Hematopoietic multipotent progenitor cell treated with erythropoietin and hydrocortisone succinate and interleukin-3 and kit ligand, for 15 days (in vitro differentiated cells): ENCODE results near the gene PGBD5.
"Not testable (repeated sequence)": the region's sequence is repeated elsewhere in the genome, so short reads cannot be mapped to it uniquely, and the experiment has no call there.

Source experiments
- DNase-seq: peaks from one replicate; pipeline ENCODE4 v3.0.0-alpha.2; 2015; ENCODE audit warnings: low spot score

Gene PGBD5, protein sequence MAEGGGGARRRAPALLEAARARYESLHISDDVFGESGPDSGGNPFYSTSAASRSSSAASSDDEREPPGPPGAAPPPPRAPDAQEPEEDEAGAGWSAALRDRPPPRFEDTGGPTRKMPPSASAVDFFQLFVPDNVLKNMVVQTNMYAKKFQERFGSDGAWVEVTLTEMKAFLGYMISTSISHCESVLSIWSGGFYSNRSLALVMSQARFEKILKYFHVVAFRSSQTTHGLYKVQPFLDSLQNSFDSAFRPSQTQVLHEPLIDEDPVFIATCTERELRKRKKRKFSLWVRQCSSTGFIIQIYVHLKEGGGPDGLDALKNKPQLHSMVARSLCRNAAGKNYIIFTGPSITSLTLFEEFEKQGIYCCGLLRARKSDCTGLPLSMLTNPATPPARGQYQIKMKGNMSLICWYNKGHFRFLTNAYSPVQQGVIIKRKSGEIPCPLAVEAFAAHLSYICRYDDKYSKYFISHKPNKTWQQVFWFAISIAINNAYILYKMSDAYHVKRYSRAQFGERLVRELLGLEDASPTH

GRCh38 chr1:230426246-230427093 is at the start of gene PGBD5:
PGBD5 (minus strand) TSS chr1:230426332; CDS start chr1:230425928, 404 bp downstream.
- peak; percentile 53 for DNase-seq

DNA sequence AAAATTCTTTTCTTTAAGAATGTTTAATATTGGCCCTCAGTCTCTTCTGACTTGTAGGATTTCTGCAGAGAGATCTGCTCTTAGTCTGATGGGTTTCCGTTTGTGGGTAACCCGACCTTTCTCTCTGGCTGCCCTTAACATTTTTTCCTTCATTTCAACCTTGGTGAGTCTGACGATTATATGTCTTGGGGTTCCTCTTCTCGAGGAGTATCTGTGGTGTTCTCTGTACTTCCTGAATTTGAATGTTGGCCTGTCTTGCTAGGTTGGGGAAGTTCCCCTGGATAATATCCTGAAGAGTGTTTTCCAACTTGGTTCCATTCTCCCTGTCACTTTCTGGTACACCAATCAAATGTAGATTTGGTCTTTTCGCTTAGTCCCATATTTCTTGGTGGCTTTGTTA is 48.8 kb upstream of the PGBD5 start:
- not testable (repeated sequence) for DNase-seq

- not testable (repeated sequence) for DNase-seq
Measured at GRCh38 chr1:230470750-230471149, 44.6 kb upstream of the PGBD5 start.

DNA sequence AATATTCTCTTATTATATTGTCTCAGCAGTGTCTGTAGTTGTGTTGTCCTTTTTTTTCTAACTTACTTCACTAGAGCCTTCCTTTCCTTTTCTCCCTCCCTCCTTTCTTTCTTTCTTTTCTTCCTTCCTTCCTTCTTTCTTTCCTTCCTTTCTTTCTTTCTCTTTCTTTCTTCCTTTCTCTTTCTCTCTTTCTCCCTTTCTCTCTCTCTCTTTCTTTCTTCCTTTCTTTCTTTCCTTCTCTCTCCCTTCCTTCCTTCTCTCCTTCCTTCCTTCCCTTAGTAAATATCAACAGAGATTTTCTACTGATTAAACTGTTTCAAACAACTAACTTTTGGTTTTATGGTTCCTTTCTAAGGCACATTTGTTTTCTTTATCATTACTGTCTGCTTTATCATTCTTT is 43.1 kb upstream of the PGBD5 start:
- DNase-seq: no peak

DNA sequence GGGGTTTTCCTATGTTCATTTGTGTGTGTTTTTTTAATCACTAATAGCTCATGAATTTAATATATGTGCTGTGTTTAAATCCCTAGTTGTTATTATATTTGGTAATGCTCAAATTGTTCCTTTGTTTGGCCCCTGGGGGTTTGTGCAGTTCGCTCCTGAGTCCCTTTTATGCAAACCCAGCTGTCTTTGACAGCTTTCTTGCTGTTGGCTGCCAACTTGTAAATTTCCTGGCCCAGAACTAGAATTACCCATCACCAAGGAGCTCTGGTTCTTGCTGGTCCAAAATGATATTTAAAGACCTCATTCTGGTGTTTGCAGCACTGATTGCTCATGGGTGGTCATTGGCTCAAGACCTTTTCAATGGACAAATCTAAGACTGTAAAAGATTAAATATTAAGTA is 39.6 kb upstream of the PGBD5 start:
- DNase-seq: no peak

DNA sequence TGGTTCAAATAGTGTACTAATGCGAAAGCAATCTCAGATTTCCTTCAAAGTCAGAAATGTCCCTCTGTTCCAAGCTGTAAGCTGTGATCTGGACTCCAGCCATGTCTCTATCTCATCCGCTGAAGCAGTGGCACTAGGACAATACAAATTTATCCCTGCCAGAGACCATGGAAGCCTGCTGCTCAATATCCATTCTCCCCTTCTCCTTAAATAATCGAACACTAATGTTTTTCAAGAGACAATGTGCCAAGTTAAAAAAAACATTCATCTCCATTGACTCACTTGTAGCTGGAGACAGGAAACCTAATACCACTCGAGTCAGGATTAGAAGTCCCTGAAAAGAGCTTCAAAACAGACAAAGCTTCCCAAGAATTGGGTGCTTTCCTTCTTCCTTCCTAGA is 38.5 kb upstream of the PGBD5 start:
- no peak for DNase-seq

DNA sequence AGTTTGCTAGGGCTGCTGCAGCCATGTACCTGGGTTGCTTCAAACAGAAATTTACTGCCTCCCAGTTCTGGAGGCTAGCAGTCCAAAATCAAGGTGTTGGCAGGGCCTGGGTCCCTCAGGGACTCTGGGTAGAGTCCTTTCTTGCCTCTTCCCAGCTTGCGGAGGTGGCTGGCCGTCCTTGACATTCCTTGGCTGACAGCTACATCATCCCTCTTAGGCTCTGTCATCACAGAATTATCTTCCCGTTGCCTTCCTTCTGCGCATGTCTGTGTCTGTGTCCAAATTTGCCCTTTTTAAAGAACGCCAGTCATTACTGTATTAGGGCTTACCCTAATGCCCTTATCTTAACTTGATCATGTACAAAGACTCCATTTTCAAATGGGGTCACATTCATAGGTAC is 37.6 kb upstream of the PGBD5 start:
- no peak for DNase-seq

- no peak for DNase-seq
Measured at GRCh38 chr1:230463326-230463725, 37.2 kb upstream of the PGBD5 start.

GRCh38 chr1:230459465-230459864 is 33.3 kb upstream of the PGBD5 start:
- no peak for DNase-seq

DNA sequence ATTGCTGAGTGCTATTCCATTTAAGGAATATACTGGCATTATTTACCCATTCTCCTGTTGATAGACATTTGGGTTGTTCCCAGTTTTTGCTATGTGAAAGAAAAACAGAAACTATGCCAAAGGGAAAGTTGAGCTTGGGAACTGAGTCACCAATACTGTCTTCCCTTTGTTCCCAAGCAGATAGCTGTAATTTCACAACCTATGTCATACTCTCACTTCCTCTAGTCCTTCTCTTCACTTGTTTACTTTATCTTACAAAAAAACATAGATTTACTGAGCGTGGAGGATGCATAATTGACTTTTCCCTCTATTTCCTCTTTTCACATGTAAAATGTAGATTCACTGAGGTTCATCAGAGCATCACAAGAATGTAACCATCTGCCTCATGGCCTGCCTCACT is 32.4 kb upstream of the PGBD5 start:
- no peak for DNase-seq

- DNase-seq: no peak
Measured at GRCh38 chr1:230456478-230456877, 30.3 kb upstream of the PGBD5 start.

DNA sequence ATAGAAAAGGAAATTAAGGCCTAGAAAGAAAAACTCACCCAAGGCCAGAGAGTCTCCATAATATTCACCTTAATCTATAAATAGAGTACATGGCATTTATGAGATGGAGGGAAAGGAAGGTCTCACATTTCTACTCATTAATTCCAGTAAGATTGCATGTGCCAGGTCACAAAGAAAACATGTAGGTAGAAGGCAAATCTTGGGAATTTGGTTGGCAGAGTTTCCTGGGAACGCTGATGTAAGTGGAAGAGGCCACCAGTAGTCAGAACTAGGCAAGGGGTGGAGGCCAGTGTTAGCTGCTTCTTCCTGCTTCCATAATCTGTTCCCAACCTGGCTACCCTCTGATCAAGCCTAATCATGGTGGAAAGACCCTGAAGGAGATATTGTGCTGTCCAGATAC is 29.2 kb upstream of the PGBD5 start:
- DNase-seq: no peak

- DNase-seq: no peak
Measured at GRCh38 chr1:230453377-230453776, 27.2 kb upstream of the PGBD5 start.

- no peak for DNase-seq
Measured at GRCh38 chr1:230441183-230442029, 15.3 kb upstream of the PGBD5 start.

DNA sequence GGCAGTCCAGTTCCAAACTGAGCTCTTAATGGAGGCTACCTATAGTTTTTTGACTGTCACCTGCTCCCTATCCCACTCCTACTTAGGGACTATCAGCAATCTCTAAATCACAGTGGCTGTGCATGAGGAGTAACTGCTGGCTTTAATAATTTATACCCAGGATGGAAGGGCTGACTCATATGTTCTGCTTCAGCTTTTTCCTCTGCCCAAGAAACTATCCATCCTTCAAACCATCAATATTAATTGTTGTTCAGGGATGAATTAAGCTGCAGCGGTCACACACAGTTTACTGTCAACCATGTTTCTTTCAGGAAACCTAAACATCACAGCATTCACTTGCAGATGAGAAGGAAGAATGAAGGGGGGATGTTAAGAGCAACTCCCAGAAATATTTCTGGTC is 9.0 kb upstream of the PGBD5 start:
- no peak for DNase-seq

DNA sequence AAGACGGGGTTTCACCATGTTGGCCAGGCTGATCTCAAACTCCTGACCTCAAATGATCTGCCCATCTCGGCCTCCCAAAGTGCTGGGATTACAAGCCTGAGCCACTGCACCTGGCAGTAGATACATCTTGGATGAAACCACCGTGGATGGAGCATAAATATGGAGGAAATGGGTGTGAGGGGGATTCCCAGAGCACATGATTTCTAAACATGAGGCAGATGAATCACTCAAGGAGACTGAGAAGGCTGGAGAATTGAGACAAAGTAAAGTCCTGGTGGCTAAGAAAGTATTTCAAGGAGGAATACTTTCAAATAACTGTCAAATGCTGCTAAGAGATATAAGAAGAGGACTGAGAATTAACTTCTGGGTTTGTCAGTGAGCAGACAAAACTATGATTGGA is 5.4 kb upstream of the PGBD5 start:
- no peak for DNase-seq

- DNase-seq: no peak
Measured at GRCh38 chr1:230430499-230430898, 4.4 kb upstream of the PGBD5 start.

GRCh38 chr1:230429067-230429735 is 3.1 kb upstream of the PGBD5 start:
- DNase-seq: no peak

DNA sequence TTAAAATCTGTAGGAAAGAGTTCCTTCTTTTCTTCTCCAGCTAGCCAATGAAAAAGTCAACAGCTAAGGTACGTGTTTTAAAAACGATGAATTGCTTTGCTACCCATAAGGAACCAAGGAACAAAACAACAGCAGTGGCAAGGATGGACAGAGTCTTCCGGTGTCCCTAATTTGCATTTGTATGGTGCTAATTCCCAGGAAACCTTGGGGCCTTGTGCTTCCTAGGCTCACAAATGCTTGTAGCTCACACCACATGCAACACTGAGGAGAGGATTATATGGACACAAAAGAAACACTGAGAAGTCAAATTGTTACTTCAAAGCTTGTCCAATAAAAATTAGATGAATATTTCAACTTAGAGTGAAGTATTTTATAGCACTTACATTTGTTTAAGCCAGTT is 1.8 kb upstream of the PGBD5 start:
- no peak for DNase-seq

DNA sequence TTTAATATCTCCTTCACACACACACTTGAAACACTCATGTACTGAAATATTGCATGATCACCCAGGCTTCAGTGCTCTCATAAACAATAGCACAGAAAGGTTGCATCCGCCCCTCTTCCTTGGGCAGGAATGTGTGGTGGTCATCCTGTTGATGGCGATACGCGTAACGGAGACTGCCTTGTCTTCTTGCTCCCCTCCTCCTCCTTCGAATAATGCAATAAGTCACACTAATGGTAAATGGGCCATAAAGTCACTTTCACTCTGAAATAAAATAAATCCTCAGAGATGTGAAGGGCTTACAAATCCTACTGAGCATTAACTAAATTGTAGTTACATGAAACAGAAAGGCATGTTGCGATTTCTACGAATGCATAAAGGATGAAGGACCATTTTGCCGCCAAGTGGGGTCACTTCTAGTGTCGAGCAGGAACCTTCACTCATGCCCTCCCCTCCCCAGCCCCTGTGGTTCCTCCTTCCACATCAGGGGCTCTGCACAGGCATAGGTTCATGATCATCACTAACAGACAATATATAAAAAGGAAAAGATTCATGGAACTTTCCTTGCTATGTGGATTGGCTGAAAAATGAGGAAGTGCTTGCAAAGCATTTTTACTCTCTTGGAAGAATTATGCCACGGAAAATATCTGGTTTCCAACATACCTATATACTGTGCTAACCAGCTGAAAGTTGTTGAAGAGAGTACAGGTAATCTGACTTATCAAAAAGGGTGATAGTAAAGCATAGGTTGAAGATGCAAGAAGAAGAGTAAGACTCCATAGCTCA is 1.2 kb upstream of the PGBD5 start:
- DNase-seq: no peak
